Measurements from ENCODE around the gene SULT1A2. TPM values are rescaled to one million over a fixed set of nuclear protein-coding genes. Genes with fewer than 3 reads are reported as not detected.
"Not testable (repeated sequence)": the region's sequence is repeated elsewhere in the genome, so short reads cannot be mapped to it uniquely, and the experiment has no call there.

Gene SULT1A2
- total RNA-seq, 1 experiment from 2014 or later = 21.8 TPM

- CTCF ChIA-PET = interaction anchor here (0.7 to 2.3 kb wide), 2 partner anchors 10 to 326 kb away, joined by 11 to 21 read pairs; partner anchors contain the start of gene SULT1A2
- intact Hi-C loops (cut with micrococcal nuclease; ENCODE audit: unreplicated experiment); POLR2A ChIA-PET (ENCODE audit: unreplicated experiment): not testable (repeated sequence)
Measured at GRCh38 chr16:28607681-28608495, 11.0 kb upstream of the SULT1A2 start.

GRCh38 chr16:28607116-28607623 lies 10.3 kb upstream of the SULT1A2 start:
- Histone ChIP-seq H3K36me3 (ENCODE audit: low read depth) (no peaks in the 10 kb centered on the region; the same call in 1 of the 2 replicates), H3F3A (ENCODE audit: insufficient read depth, low read depth) (peaks cover 19% of the 10 kb centered on the region), H2AFZ (no peak overlapping the region), H3K27ac (no peak overlapping the region), H3K9me2 (ENCODE audit: insufficient read depth) (no peaks in the 10 kb centered on the region), H3K27me3 (ENCODE audit: insufficient read depth, low read depth) (no peaks in the 10 kb centered on the region), H3K79me2 (ENCODE audit: low read depth) (peaks cover 26% of the 10 kb centered on the region), H4K20me1 (ENCODE audit: insufficient read depth) (no peaks in the 10 kb centered on the region), H3K4me2 (no peak overlapping the region), H3K4me3 (no peak overlapping the region), H3K9me3 (ENCODE audit: insufficient read depth, low read depth) (no peaks in the 10 kb centered on the region), H3K4me1 (replicated peaks; ENCODE audit: insufficient read depth) (peaks cover 25% of the 10 kb centered on the region)
- DNase-seq = no peak
- intact Hi-C loops (cut with micrococcal nuclease; ENCODE audit: unreplicated experiment) = no loop called here
- POLR2A ChIA-PET (ENCODE audit: unreplicated experiment) = no interaction called here
- TF ChIP-seq, protein P1, sequence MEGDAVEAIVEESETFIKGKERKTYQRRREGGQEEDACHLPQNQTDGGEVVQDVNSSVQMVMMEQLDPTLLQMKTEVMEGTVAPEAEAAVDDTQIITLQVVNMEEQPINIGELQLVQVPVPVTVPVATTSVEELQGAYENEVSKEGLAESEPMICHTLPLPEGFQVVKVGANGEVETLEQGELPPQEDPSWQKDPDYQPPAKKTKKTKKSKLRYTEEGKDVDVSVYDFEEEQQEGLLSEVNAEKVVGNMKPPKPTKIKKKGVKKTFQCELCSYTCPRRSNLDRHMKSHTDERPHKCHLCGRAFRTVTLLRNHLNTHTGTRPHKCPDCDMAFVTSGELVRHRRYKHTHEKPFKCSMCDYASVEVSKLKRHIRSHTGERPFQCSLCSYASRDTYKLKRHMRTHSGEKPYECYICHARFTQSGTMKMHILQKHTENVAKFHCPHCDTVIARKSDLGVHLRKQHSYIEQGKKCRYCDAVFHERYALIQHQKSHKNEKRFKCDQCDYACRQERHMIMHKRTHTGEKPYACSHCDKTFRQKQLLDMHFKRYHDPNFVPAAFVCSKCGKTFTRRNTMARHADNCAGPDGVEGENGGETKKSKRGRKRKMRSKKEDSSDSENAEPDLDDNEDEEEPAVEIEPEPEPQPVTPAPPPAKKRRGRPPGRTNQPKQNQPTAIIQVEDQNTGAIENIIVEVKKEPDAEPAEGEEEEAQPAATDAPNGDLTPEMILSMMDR (conservative IDR thresholded peaks at IDR 0.05) = no peak
- TF ChIP-seq EZH2 (IDR thresholded peaks at IDR 0.05; ENCODE audit: low read depth) = no peak
- CTCF ChIA-PET = interaction anchor here (0.7 kb wide), 1 partner anchor 325 kb away, joined by 11 read pairs; no protein-coding TSS in a partner anchor
- no TSS peak for BruUV-seq (replicated peaks)

More at GRCh38 chr16:28607681-28608495, 11.0 kb upstream of the SULT1A2 start:
- not testable (repeated sequence) for H2AFZ ChIP-seq; H3K36me3 ChIP-seq (ENCODE audit: low read depth); H3K27me3 ChIP-seq (ENCODE audit: insufficient read depth, low read depth); H3K4me3 ChIP-seq; DNase-seq; H3K9me2 ChIP-seq (ENCODE audit: insufficient read depth); BruUV-seq (replicated peaks); H3K4me2 ChIP-seq; H4K20me1 ChIP-seq (ENCODE audit: insufficient read depth); H3K9me3 ChIP-seq (ENCODE audit: insufficient read depth, low read depth); H3K27ac ChIP-seq
- Histone ChIP-seq H3F3A (ENCODE audit: insufficient read depth, low read depth) (peaks cover 19% of the 10 kb centered on the region), H3K79me2 (ENCODE audit: low read depth) (peaks cover 26% of the 10 kb centered on the region), H3K4me1 (replicated peaks; ENCODE audit: insufficient read depth) (peaks cover 25% of the 10 kb centered on the region)

GRCh38 chr16:28606291-28607115 lies 9.7 kb upstream of the SULT1A2 start:
- intact Hi-C loops (cut with micrococcal nuclease; ENCODE audit: unreplicated experiment) = no loop called here
- Histone ChIP-seq H3F3A (ENCODE audit: insufficient read depth, low read depth) (peaks cover 19% of the 10 kb centered on the region), H3K36me3 (ENCODE audit: low read depth) (no peaks in the 10 kb centered on the region; the same call in 1 of the 2 replicates), H3K4me1 (replicated peaks; ENCODE audit: insufficient read depth) (peaks cover 25% of the 10 kb centered on the region), H4K20me1 (ENCODE audit: insufficient read depth) (no peaks in the 10 kb centered on the region), H3K27me3 (ENCODE audit: insufficient read depth, low read depth) (no peaks in the 10 kb centered on the region), H3K27ac (no peak overlapping the region), H2AFZ (no peak overlapping the region), H3K9me2 (ENCODE audit: insufficient read depth) (no peaks in the 10 kb centered on the region), H3K9me3 (ENCODE audit: insufficient read depth, low read depth) (no peaks in the 10 kb centered on the region), H3K79me2 (ENCODE audit: low read depth) (peaks cover 26% of the 10 kb centered on the region), H3K4me2 (no peak overlapping the region), H3K4me3 (no peak overlapping the region)
- BruUV-seq (replicated peaks) = no TSS peak
- ChIA-PET CTCF (no interaction called here), POLR2A (ENCODE audit: unreplicated experiment) (no interaction called here)
- no peak for DNase-seq
- TF ChIP-seq, protein P1 (conservative IDR thresholded peaks at IDR 0.05) = no peak
- TF ChIP-seq EZH2 (IDR thresholded peaks at IDR 0.05; ENCODE audit: low read depth) = no peak

Data from PC-9 (cell line).